ENCODE results near the gene IL1F10.

IL1F10 gene
- 0 reads per million in 2 donors for total RNA-seq

- DNase-seq = no peak
Measured at GRCh38 chr2:113067681-113068080, at the start of gene IL1F10. IL1F10 (plus strand) TSS chr2:113067970; CDS start chr2:113072739, 4,769 bp downstream.

DNA sequence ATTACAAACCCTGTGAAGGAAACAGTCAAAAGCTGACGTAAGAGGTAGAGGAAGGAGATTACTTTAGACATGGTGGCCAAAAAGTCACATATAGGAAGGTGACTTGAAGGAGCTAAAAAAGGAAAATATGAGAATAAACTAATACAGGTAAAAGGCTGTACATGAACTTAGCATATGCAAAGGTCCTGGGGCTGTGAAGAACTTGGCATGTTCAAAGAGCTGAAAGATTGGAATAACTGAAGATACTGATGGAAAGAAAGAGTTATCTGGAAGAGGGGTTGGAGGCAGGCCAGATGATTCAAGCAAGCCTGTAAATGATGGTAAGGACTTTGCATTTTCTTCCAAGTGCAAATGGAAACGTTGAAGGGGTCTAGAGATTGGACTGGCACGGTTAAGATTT, 49.3 kb upstream of the IL1F10 start:
- DNase-seq = no peak

DNA sequence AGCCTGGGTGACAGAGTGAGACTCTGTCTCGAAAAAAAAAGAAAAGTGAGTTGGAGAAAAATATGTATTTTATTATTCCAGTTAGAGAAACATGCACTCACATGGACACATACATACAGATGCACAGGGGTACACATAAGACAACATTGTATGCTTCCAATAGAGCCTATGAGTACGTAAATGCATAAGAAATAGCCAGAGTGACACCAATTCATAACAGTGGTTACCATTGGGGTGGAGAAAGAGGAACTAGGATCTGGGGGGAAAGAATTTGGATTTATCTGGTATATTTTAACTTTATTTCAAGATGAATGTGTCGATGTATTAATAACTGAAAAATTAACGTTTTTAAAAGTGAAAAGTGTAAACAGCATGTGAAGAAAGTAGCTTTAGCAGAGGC, 46.5 kb upstream of the IL1F10 start:
- no peak for DNase-seq

- no peak for DNase-seq
Measured at GRCh38 chr2:113024764-113025163, 43.0 kb upstream of the IL1F10 start.

DNA sequence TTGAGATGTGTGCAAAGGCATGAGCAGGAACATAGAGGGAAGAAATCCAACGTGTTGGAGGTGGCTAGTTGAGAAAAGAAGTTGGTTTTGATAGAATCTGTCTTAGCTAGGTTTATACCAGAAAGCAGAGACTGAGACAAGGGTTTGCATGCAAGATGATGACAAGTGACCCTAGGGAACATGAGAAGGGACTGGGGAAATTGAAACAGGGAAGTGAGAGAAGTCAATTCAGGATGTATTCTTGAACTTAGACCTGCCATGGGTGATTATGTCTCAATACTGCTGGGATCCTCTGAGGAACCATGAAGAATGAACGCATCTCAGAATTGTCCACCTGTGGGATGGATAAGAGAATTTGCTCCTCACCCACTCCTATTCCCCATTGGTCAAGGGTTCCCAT, 42.0 kb upstream of the IL1F10 start:
- DNase-seq = no peak

- DNase-seq = no peak
Measured at GRCh38 chr2:113027691-113028090, 40.1 kb upstream of the IL1F10 start.

GRCh38 chr2:113028112-113028511, 39.7 kb upstream of the IL1F10 start:
- no peak for DNase-seq

- no peak for DNase-seq
Measured at GRCh38 chr2:113032737-113033136, 35.0 kb upstream of the IL1F10 start.

- no peak for DNase-seq
Measured at GRCh38 chr2:113034016-113034415, 33.8 kb upstream of the IL1F10 start.

- DNase-seq = no peak
Measured at GRCh38 chr2:113036763-113037162, 31.0 kb upstream of the IL1F10 start.

GRCh38 chr2:113038291-113038690, 29.5 kb upstream of the IL1F10 start:
- no peak for DNase-seq

- DNase-seq = no peak
Measured at GRCh38 chr2:113039158-113039557, 28.6 kb upstream of the IL1F10 start.

DNA sequence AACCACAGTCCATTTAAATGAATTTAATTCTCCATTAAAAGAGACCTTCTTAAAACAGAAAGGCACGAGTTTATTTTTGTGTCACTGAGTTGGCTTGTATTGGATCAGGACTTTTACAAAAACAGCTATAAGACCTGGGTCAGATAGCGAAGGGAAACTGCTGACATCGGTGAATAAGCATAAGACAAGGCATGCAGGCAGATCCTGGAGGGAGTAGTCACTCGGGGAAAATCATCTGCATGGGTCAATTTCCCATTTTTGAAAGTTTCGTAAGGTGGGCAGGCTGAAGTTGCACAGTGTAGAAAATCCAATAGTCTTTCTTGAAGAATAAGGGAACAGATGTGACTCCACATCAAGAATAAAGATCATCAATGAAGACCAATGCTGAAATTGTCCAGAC, 28.1 kb upstream of the IL1F10 start:
- no peak for DNase-seq

GRCh38 chr2:113041871-113042270, 25.9 kb upstream of the IL1F10 start:
- DNase-seq = no peak

DNA sequence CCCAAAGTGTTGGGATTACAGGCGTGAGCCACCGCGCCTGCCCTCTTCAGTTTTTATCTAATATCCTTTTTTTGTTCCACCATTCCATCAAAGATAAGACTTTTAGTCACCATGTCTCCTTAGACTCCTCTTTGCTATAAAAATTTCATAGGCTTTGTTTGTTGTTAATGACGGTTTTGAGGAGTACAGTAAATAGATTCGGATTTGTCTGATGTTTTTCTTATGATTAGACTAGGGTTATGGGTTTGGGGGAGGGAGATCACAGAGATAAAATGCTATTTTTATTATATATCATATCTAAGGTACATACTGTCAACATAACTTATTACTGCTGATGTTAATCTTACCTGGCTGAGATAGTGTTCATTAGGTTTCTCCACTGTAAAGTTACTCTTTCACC, 21.3 kb upstream of the IL1F10 start:
- no peak for DNase-seq

DNA sequence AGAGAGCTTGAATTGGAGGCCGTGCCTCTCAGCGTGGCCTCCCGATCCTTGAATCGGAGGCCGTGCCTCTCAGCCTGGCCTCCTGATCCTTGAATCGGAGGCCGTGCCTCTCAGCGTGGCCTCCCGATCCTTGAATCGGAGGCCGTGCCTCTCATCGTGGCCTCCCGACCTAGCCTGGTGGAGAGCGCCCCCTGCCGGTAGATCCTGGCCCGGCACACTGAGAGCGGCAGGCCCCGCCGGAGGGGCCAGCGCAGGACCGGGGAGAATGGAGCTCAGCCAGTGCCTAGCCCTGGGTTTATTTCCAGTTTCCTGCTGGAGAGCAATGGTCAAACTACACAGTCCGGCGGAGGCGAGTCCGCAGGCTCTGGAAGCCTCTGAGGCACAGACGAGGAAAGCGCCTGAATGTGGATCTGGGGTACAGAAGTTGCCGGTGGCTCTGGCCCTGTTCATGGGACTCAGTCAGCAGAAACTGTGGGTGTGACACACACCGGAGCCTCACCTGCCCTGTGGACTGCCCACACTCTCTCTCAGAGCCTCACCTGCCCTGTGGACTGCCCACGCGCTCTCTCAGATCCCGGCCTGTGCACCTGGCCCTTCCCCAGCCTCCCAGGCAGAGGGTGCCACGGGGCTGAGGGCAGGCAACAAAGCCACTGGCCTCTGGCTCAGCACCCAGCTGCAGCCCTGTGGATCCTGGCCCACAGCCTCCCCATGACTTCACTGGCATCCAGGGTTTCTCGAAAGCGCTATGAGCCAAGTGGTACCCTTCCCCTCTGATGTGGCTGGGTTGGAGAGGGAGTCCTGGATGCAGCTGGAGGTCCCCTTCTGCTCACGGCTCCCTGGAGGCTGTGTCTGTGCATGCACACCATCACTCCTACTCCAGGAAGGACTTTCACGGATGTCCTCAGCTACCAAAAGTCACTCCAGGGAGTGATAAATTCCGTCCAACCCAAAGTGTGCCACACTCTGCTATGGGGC, 16.6 kb upstream of the IL1F10 start:
- DNase-seq = peak; percentile 9

DNA sequence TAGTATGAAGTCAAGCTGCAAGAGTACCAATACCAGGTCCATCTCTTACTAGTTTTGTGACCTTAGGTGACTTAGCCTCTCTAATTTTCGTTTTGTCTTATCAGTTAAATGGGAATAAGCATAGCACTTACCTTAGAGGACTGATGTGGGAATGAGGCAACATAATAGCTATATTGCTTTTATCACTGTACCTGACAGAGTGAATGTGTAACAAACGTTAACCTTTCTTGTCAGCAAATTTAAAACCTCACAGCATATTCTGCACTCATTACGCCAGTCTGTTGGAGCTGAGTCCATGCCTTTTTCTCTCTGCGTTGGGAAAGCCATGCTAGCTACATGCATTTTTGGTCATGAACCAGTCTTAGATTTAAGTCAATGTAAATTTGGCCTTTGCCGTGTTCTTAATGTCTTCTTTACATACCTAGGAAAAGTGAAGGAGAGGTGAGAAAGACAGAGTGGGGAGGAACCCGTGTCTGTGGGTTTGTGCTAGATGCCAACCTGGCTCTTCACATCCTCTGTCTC, 15.3 kb upstream of the IL1F10 start, which contains the start of gene IL36B:
Gene IL36B, minus strand, starts transcription at position 472 of the 522 bp plus-strand sequence.
- DNase-seq = no peak

GRCh38 chr2:113053666-113054065, 14.1 kb upstream of the IL1F10 start:
- no peak for DNase-seq

- DNase-seq = no peak
Measured at GRCh38 chr2:113054066-113054465, 13.7 kb upstream of the IL1F10 start.

DNA sequence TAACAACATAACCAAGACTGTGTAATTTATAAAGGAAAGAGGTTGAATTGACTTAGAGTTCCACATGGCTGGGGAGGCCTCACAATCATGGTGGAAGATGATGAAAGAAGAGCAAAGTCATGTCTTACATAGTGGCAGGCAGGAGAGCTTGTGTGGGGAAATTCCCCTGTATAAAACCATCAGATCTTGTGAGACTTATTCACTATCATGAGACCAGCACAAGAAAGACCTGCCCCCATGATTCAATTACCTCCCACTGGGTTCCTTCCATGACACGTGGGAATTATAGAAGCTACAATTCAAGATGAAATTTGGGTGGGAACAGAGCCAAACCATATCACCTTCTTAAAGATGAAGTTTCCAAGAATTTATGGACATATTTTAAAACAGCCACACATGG, 11.2 kb upstream of the IL1F10 start:
- DNase-seq = no peak

GRCh38 chr2:113057117-113057516, 10.7 kb upstream of the IL1F10 start:
- DNase-seq = no peak

DNA sequence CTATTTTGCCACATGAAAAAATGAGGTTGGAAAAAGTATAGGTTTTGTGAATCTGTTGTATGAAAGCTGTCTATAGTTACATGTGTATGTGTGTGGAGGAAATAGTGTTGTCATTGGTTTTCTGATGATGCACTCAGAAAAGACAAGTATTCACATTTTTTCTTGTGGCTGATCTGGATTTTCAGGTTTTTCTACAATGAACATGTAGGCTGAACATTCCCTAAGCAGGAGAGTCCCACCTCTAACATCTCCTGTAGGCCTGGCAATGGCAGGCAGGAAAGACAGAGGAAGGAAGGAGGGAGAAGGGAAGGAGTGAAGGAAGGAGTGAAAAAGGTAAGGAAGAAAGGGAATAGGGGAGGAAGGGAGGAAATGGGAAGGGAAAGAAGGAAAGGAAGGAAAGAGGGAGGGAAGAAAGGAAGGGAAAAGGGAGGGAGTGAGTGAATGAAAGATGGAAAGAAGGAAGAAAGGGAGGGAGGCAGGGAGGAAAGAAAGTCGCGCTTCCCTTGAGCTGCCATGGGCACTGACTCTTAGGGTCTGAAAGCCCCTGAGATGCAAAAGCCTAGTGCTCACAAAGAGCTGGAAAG, 9.3 kb upstream of the IL1F10 start:
- DNase-seq = no peak

DNA sequence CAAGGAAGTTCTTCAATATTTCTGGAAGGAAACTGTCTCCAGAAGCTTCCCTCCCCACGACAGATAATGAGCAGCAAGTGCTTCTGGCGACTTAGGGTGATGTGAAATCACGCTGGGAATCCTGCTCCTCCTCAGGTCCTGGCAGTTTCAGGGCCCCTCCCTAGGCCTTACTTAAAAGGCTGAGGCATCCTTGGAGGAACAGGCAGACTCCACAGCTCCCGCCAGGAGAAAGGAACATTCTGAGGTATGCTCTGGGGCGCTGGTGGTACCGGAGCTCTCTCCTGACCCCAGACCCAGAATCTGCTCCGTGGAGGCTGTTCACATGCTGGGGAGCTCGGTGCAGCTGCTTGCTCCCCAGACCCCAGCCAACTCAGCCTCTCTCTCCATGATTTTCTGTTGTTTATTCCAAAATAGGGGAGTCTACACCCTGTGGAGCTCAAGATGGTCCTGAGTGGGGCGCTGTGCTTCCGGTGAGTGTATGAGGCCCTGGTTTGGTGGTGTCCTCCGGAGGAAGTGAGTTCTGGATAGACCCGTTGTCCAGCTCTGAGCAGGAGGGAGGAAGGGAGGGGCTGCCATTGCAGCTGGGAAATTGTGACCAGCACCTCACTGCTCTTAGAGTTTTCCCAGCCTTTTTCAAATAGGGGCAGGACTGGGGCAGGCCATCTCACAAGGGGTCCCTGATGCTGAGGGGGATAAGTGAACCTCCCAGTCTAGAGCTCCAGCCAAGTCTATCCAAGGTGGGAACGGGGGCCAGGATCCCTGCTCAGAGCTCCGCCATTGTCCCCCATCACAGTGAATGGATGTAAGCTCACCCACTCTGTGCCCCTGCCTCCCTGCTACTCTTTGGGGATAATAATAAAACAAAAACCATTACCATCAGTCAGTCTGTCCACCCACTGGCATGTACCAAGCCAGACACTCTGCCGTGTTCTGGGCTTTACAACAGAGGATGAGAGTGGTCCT, 8.5 kb upstream of the IL1F10 start, which contains the start of gene IL36RN:
Gene IL36RN, plus strand, starts transcription at position 201 of the 963 bp plus-strand sequence. Its CDS starts 241 bp downstream, at position 442.
- DNase-seq = no peak
